GM12878 (cell line): ENCODE results near the gene KCTD2.

Experiments
- FOXK2 ChIP-seq: fragments of 450-650 bp; IDR thresholded peaks from 2 replicates; pipeline ENCODE4 v1.6.1; 2017; ENCODE audit warnings: mild to moderate bottlenecking, moderate library complexity
- ZNF274 ChIP-seq: IDR thresholded peaks from one replicate; pipeline ENCODE4 v1.8.0; 2011; ENCODE audit not compliant: insufficient read length, insufficient read depth
- TF ChIP-seq, protein P1 (sequence below), 3 experiments: IDR thresholded peaks in 2 of 3; conservative IDR thresholded peaks in 1 of 3; 2 replicates each; pipeline ENCODE4 v1.5.1; 2011; ENCODE audit warnings: low read depth in 3 of 3, low read length in 3 of 3, mild to moderate bottlenecking in 3 of 3, control low read depth in 2 of 3, moderate library complexity in 2 of 3, inconsistent platforms in 1 of 3, mixed read lengths in 1 of 3; ENCODE audit not compliant: control insufficient read depth in 2 of 3, insufficient read depth in 1 of 3; ENCODE audit errors: extremely low read depth in 1 of 3

- no peak for TF ChIP-seq ZNF274
- TF ChIP-seq FOXK2, result no peak
- TF ChIP-seq, protein P1, sequence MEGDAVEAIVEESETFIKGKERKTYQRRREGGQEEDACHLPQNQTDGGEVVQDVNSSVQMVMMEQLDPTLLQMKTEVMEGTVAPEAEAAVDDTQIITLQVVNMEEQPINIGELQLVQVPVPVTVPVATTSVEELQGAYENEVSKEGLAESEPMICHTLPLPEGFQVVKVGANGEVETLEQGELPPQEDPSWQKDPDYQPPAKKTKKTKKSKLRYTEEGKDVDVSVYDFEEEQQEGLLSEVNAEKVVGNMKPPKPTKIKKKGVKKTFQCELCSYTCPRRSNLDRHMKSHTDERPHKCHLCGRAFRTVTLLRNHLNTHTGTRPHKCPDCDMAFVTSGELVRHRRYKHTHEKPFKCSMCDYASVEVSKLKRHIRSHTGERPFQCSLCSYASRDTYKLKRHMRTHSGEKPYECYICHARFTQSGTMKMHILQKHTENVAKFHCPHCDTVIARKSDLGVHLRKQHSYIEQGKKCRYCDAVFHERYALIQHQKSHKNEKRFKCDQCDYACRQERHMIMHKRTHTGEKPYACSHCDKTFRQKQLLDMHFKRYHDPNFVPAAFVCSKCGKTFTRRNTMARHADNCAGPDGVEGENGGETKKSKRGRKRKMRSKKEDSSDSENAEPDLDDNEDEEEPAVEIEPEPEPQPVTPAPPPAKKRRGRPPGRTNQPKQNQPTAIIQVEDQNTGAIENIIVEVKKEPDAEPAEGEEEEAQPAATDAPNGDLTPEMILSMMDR (IDR thresholded peaks at IDR 0.05 in 2 of 3, conservative IDR thresholded peaks at IDR 0.05 in 1 of 3; ENCODE audit: control insufficient read depth in 2 of 3, extremely low read depth in 1 of 3, insufficient read depth in 1 of 3, low read depth in 3 of 3, low read length in 3 of 3), result no peak
These were observed 22.2 kb upstream of the KCTD2 start for GRCh38 chr17:75024686-75025397.
